HG02884 (cell line): Measurements from ENCODE around the gene ESX1.
"Not testable (repeated sequence)": the region's sequence is repeated elsewhere in the genome, so short reads cannot be mapped to it uniquely, and the experiment has no call there.

ENCODE experiments used
- ATAC-seq: cut with Tn5 transposase; IDR thresholded peaks from one replicate; pipeline ENCODE4 v1.9.1; 2021; ENCODE audit warnings: mild to moderate bottlenecking, moderate library complexity; ENCODE audit not compliant: unreplicated experiment

ESX1 gene

GRCh38 chrX:104254442-104255115 is at the start of gene ESX1:
Gene ESX1, minus strand, starts transcription at chrX:104254933. Its CDS starts 84 bp downstream, at chrX:104254849.
- ATAC-seq: no peak

GRCh38 chrX:104295636-104296035 is 40.9 kb upstream of the ESX1 start:
- no peak for ATAC-seq

GRCh38 chrX:104288961-104289360 is 34.2 kb upstream of the ESX1 start:
- no peak for ATAC-seq

- ATAC-seq: no peak
Measured at GRCh38 chrX:104288269-104288668, 33.5 kb upstream of the ESX1 start.

GRCh38 chrX:104285201-104285600 is 30.5 kb upstream of the ESX1 start:
- ATAC-seq: no peak

GRCh38 chrX:104284507-104284906 is 29.8 kb upstream of the ESX1 start:
- no peak for ATAC-seq

GRCh38 chrX:104282166-104282725 is 27.5 kb upstream of the ESX1 start:
- ATAC-seq: no peak

GRCh38 chrX:104281564-104281963 is 26.8 kb upstream of the ESX1 start:
- no peak for ATAC-seq

GRCh38 chrX:104280609-104281008 is 25.9 kb upstream of the ESX1 start:
- no peak for ATAC-seq

GRCh38 chrX:104270916-104271512 is 16.3 kb upstream of the ESX1 start:
- ATAC-seq: no peak

- ATAC-seq: no peak
Measured at GRCh38 chrX:104270212-104270611, 15.5 kb upstream of the ESX1 start.

- no peak for ATAC-seq
Measured at GRCh38 chrX:104255465-104255864, 732 bp upstream of the ESX1 start.

- no peak for ATAC-seq
Measured at GRCh38 chrX:104253567-104254441, 929 bp downstream of the ESX1 start.

- ATAC-seq: no peak
Measured at GRCh38 chrX:104250470-104250869, 4.3 kb downstream of the ESX1 start.

GRCh38 chrX:104230060-104230459 is 24.7 kb downstream of the ESX1 start:
- ATAC-seq: not testable (repeated sequence)

GRCh38 chrX:104211187-104211586 is 43.5 kb downstream of the ESX1 start:
- no peak for ATAC-seq

GRCh38 chrX:104205548-104205947 is 49.2 kb downstream of the ESX1 start:
- ATAC-seq: no peak
